HepG2 (cell line): ENCODE results near the gene ZNF17. TPM values are rescaled to one million over a fixed set of nuclear protein-coding genes. Genes with fewer than 3 reads are reported as not detected.

ENCODE experiments used
- ELF4 ChIP-seq: sonication (generic); formaldehyde crosslinking; IDR thresholded peaks from 2 replicates; pipeline ENCODE4 v1.5.0; 2020; ENCODE audit warnings: missing genetic modification reagents, mild to moderate bottlenecking, moderate library complexity, borderline replicate concordance
- GMEB2 ChIP-seq: IDR thresholded peaks from 2 replicates; pipeline ENCODE4 v1.6.1; 2016; ENCODE audit warnings: missing biosample characterization, missing genetic modification reagents, low read depth
- LCORL ChIP-seq, 2 experiments: fragments of 450-650 bp in 1 of 2; sonication (generic) in 1 of 2; formaldehyde crosslinking in 1 of 2; IDR thresholded peaks; 2 replicates each; pipeline versions ENCODE4 v1.5.0 to v1.6.1; 2017 to 2020; ENCODE audit warnings: antibody characterized with exemption in 1 of 2, missing genetic modification reagents in 1 of 2
- NR2F1 ChIP-seq, 2 experiments: fragments of 450-650 bp in 1 of 2; formaldehyde crosslinking in 1 of 2; IDR thresholded peaks; 2 replicates each; pipeline versions ENCODE4 v1.5.0 to v1.6.1; 2016 to 2020; ENCODE audit warnings: mild to moderate bottlenecking in 1 of 2, missing compliant biosample characterization in 1 of 2, missing genetic modification reagents in 1 of 2, moderate library complexity in 1 of 2
- POLR2AphosphoS5 ChIP-seq: IDR thresholded peaks from 2 replicates; pipeline ENCODE4 v1.6.1; 2012; ENCODE audit warnings: low read depth, low read length
- SALL2 ChIP-seq: sonication (generic); formaldehyde crosslinking; IDR thresholded peaks from 2 replicates; pipeline ENCODE4 v1.8.1; 2023; ENCODE audit warnings: mild to moderate bottlenecking, missing genetic modification reagents, inconsistent platforms
- SP4 ChIP-seq: sonication (generic); formaldehyde crosslinking; IDR thresholded peaks from 2 replicates; pipeline ENCODE4 v1.8.1; 2023; ENCODE audit warnings: mild to moderate bottlenecking, missing genetic modification reagents
- USF2 ChIP-seq, 2 experiments: sonication (generic) in 1 of 2; formaldehyde crosslinking in 1 of 2; IDR thresholded peaks; 2 replicates each; pipeline versions ENCODE4 v1.5.1 to v1.6.1; 2011 to 2020; ENCODE audit warnings: borderline replicate concordance in 1 of 2, low read depth in 1 of 2, low read length in 1 of 2, mild to moderate bottlenecking in 1 of 2, missing genetic modification reagents in 1 of 2, moderate library complexity in 1 of 2
- YY1 ChIP-seq: IDR thresholded peaks from 2 replicates; pipeline ENCODE4 v1.6.1; 2011; ENCODE audit warnings: low read length, low read depth, moderate library complexity, mild to moderate bottlenecking; ENCODE audit not compliant: insufficient read depth, insufficient replicate concordance
- ZBED4 ChIP-seq: sonication (generic); formaldehyde crosslinking; IDR thresholded peaks from 2 replicates; pipeline ENCODE4 v1.4.0; 2020; ENCODE audit warnings: missing genetic modification reagents, borderline replicate concordance
- ZBTB39 ChIP-seq: sonication (generic); formaldehyde crosslinking; IDR thresholded peaks from 2 replicates; pipeline ENCODE4 v1.5.0; 2020; ENCODE audit warnings: missing genetic modification reagents
- ZFP36L2 ChIP-seq: sonication (generic); formaldehyde crosslinking; IDR thresholded peaks from 2 replicates; pipeline ENCODE4 v1.4.0; 2020; ENCODE audit warnings: missing genetic modification reagents
- ZFP91 ChIP-seq: sonication (generic); formaldehyde crosslinking; IDR thresholded peaks from 2 replicates; pipeline ENCODE4 v1.9.0; 2022; ENCODE audit warnings: missing genetic modification reagents, mild to moderate bottlenecking, borderline replicate concordance
- ZNF652 ChIP-seq: IDR thresholded peaks from 2 replicates; pipeline ENCODE4 v1.6.1; 2016; ENCODE audit warnings: low read depth, borderline replicate concordance
- ZNF660 ChIP-seq: sonication (generic); formaldehyde crosslinking; IDR thresholded peaks from 2 replicates; pipeline ENCODE4 v1.5.1; 2020; ENCODE audit warnings: mild to moderate bottlenecking, low read depth, missing genetic modification reagents, borderline replicate concordance
- polyA plus RNA-seq, 8 experiments: library from polyadenylated mRNA; depleted of rRNA in 3 of 8; stranded (reverse) in 7 of 8; unstranded in 1 of 8; fragments of >200 nt; fragmentation: Illumina TruSeq in 4 of 8; extraction: Trizol in 4 of 8; gene quantifications; 2 replicates each; pipeline versions ENCODE4 v1.2.1 to v1.2.3, GENCODE V29; 2011 to 2016; ENCODE audit warnings: low read depth in 4 of 8, missing spikeins in 1 of 8, mixed read lengths in 1 of 8; ENCODE audit not compliant: insufficient read depth in 1 of 8
- total RNA-seq, 5 experiments: library from RNA; depleted of rRNA; stranded (reverse); fragments of >200 nt; fragmentation: Illumina TruSeq; extraction: Trizol; gene quantifications; 2 replicates each; pipeline ENCODE4 v1.2.3, GENCODE V29; 2016; ENCODE audit warnings: low read depth in 1 of 5

The ZNF17 gene
- total and polyA plus RNA-seq, 2 of the 13 experiments (the other 11 are each of a cell fraction or from before 2014, with no cell fraction given), result 3.7 to 10.1 TPM

GRCh38 chr19:57389194-57389729 is 21.7 kb upstream of the ZNF17 start (continued):
- TF ChIP-seq ZFP91 (CRISPR knock-in tag), result peak; percentile 99; the same call in 1 of the 2 replicates
- no peak for TF ChIP-seq GMEB2 (CRISPR knock-in tag)
- TF ChIP-seq ZFP36L2 (CRISPR knock-in tag), result no peak; the same call in 1 of the 2 replicates
- no peak for TF ChIP-seq YY1
- no peak for TF ChIP-seq NR2F1 (CRISPR knock-in tag; IDR thresholded peaks at IDR 0.05)
- TF ChIP-seq ZNF652 (CRISPR knock-in tag), result 0 out of 2 replicates have a peak, but pooled peaks have one; percentile 7
- TF ChIP-seq ZBTB39 (CRISPR knock-in tag), result peak; percentile 13; the same call in 1 of the 2 replicates
- 0 out of 2 replicates have a peak, but pooled peaks have one; percentile 28 for TF ChIP-seq ZBED4 (CRISPR knock-in tag)
- no peak for TF ChIP-seq USF2 (IDR thresholded peaks at IDR 0.05; ENCODE audit: low read depth, low read length)
- peak; percentile 96; the same call in 1 of the 2 replicates for TF ChIP-seq USF2 (CRISPR knock-in tag; IDR thresholded peaks at IDR 0.05; ENCODE audit: borderline replicate concordance)
- TF ChIP-seq SP4 (CRISPR knock-in tag), result no peak
- TF ChIP-seq ZNF660, result no peak
- 0 out of 2 replicates have a peak, but pooled peaks have one; percentile 26 for TF ChIP-seq POLR2AphosphoS5
- TF ChIP-seq SALL2, result 0 out of 2 replicates have a peak, but pooled peaks have one; percentile 23
- TF ChIP-seq ELF4 (CRISPR knock-in tag), result peak; percentile 54; the same call in 1 of the 2 replicates
- no peak for TF ChIP-seq LCORL (IDR thresholded peaks at IDR 0.05)
- peak; percentile 38; the same call in 1 of the 2 replicates for TF ChIP-seq LCORL (CRISPR knock-in tag; IDR thresholded peaks at IDR 0.05)
